ENCODE measurements around the gene RTN4.
"Not testable (repeated sequence)": the region's sequence is repeated elsewhere in the genome, so short reads cannot be mapped to it uniquely, and the experiment has no call there.

RTN4 gene

GRCh38 chr2:55073000-55073983 lies 23.0 kb upstream of the RTN4 start:
- DNase-seq (ENCODE audit: low spot score) = no peak

- no peak for DNase-seq (ENCODE audit: low spot score)
Observed at GRCh38 chr2:55063713-55064323, 13.6 kb upstream of the RTN4 start.

- no peak for DNase-seq (ENCODE audit: low spot score)
Observed at GRCh38 chr2:55063226-55063625, 13.0 kb upstream of the RTN4 start.

GRCh38 chr2:55062754-55063153 lies 12.5 kb upstream of the RTN4 start:
- DNase-seq (ENCODE audit: low spot score) = no peak

- DNase-seq (ENCODE audit: low spot score) = no peak
Observed at GRCh38 chr2:55061523-55062344, 11.5 kb upstream of the RTN4 start.

GRCh38 chr2:55059793-55060192 lies 9.5 kb upstream of the RTN4 start:
- DNase-seq (ENCODE audit: low spot score) = no peak

DNA sequence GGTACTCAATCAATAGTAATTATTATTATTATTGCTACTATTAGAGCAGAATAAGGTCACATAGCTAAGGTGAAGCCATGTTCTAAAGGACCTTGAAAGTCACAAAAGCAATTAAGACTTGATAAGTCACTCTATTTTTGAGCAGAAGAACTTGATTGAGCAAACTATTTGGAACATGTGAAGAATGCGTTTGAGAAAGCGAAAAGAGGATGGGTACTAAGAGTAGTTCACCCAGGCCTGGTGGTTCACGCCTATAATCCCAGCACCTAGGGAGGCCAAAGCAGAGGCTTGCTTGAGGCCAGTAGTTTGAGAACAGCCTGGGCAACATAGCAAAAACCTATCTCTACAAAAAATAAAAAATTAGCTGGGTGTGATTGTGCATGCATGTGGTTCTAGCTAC lies 7.2 kb upstream of the RTN4 start:
- DNase-seq (ENCODE audit: low spot score) = no peak

GRCh38 chr2:55056024-55056521 lies 5.8 kb upstream of the RTN4 start:
- DNase-seq (ENCODE audit: low spot score) = peak; percentile 56

GRCh38 chr2:55054106-55054875 lies 4.0 kb upstream of the RTN4 start:
- DNase-seq (ENCODE audit: low spot score) = no peak

GRCh38 chr2:55053225-55053624 lies 3.0 kb upstream of the RTN4 start:
- not testable (repeated sequence) for DNase-seq (ENCODE audit: low spot score)

GRCh38 chr2:55052129-55053061 lies 2.1 kb upstream of the RTN4 start:
- no peak for DNase-seq (ENCODE audit: low spot score)

- peak; percentile 87 for DNase-seq (ENCODE audit: low spot score)
Observed at GRCh38 chr2:55051026-55051866, 995 bp upstream of the RTN4 start.

DNA sequence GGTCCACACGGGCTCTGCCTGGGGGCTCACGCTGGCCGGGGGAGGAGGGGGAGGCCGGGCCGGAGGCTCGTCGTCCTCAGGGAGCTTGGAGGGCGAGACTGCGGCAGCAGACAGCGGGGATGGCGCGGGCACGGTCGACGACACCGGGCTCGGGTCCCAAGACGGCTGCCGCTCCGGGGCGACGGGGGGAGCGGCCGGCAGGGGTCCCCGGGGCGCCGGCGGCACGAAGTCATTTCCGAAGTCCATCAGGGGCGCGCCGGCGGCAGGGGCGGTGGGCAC lies 491 bp downstream of the RTN4 start:
- DNase-seq (ENCODE audit: low spot score) = no peak

DNA sequence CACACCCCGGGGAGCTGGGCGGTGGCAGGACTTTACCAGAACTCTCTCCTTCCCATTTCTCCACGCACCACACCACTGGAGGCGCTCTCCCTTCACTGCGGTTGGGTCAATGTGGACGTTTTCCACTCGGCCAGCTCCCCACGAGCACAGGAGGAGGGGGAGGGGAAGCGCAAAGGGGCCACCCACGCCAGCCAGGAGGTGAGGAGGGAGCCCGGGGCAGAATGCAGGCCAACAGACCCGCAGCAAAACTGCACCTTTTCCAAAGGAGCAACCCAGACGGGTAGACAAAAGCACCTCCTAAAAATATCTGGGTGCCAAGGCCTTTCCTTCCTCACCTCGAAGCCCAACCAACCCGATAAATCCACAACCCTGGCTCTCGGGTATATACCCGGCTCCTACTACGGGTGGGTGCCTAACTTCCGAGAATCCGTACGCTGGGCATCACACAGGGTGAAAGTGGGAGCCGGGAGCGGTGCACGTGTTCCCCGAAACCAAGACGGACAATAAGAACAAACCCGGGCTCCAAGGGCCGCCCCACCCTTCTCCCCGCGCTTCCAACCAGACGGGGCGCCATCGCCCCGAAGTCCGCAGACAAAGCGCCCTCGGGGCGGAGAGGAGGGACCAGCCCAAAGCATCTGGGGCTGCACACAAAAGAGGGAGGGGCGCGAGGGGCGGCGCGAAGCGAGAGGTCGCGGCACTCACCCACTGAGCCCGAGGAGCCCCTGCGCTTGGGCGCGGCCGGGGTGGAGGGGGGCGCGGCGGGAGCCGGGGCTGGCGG lies 1.0 kb downstream of the RTN4 start:
- DNase-seq (ENCODE audit: low spot score) = peak; percentile 85

- no peak for DNase-seq (ENCODE audit: low spot score)
Observed at GRCh38 chr2:55048508-55049042, 1.7 kb downstream of the RTN4 start.

GRCh38 chr2:55047677-55048299 lies 2.5 kb downstream of the RTN4 start:
- no peak for DNase-seq (ENCODE audit: low spot score)

DNA sequence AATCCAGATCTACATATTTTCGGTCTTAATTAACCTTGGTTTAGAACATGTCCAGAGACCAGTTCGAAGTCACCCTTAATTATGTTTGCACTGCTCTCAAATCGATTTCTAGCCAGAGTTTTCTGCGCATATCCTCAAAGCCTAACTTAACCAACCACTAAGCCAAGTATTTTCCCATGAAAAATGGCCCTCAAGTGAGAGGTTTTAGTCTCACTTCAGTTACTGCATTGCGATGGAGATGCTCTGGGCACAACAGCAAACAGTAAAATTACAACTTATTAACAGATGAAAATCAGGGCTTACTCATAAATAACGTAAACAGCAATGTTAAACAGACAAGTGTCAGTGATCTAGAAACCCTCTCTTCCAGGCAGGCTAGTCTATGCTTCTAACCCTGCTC lies 4.5 kb downstream of the RTN4 start:
- DNase-seq (ENCODE audit: low spot score) = no peak

DNA sequence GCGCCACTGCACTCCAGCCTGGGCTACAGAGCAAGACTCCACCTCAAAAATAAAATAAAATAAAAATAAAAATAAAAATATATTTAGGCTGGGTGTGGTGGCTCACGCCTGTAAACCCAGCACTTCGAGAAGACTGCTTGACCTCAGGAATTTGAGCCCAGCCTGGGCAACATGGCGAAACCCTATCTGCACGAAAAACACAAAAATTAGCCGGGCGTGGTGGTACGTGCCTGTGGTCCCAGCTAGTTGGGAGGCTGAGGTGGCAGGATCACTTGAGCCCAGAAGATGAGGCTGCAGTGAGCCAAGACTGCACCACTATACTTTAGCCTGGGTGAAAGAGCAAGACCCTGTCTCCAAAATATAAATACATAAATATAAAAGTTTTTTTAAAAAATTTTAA lies 6.4 kb downstream of the RTN4 start:
- no peak for DNase-seq (ENCODE audit: low spot score)
